Heart left ventricle (tissue), 13 donors: ENCODE data around the gene CPT1B.
"Not testable (repeated sequence)": the region's sequence is repeated elsewhere in the genome, so short reads cannot be mapped to it uniquely, and the experiment has no call there.

ENCODE experiments used
- POLR2A ChIP-seq, 2 donors: fragments of 450-650 bp; IDR thresholded peaks; one replicate each; pipeline ENCODE4 v1.6.1; 2017; ENCODE audit warnings: antibody characterized with exemption in 2 of 2, mild to moderate bottlenecking in 2 of 2, moderate library complexity in 2 of 2
- TF ChIP-seq, protein P1 (sequence below), 12 donors: fragments of 200-600 bp; sonication (generic) in 4 of 12; IDR thresholded peaks; one replicate each; pipeline versions ENCODE4 v1.5.0 to v1.8.0; 2018 to 2022; ENCODE audit warnings: antibody characterized with exemption in 12 of 12, mild to moderate bottlenecking in 5 of 12
- donor health status: ischemic (EF 13 %, LVEDD 7.1; RV severe dilation, severe dysfunction).
- donor health status: DM: no; HTN: yes; CAD: no.
- donor health status: DM: no; HTN: no; CAD: no.
- donor health status: ischemic (EF 25% LVEDD 6.9; RV normal size, moderate dysfunction).
- donor health status: ischemic (EF 25% LVEDD 5.7; RV mildly dilated, moderate dysfunction).
- donor health status: ischemic (EF 35%, LVEDD 5.7; RV mildly dilated, moderate dysfunction).
- donor health status: nonischemic (EF 11% LVEDD 7.7; RV severe dilation, severe dysfunction).
- donor health status: DM: yes; HTN: yes; CAD: no.
- donor health status: PGD.
- donor health status: ischemic (EF 29% LVEDD 5.4; RV normal size, mild dysfunction).
- donor health status: nonischemic (EF 23%, LVEDD 6.1; RV moderate dilation, normal function).

DNA sequence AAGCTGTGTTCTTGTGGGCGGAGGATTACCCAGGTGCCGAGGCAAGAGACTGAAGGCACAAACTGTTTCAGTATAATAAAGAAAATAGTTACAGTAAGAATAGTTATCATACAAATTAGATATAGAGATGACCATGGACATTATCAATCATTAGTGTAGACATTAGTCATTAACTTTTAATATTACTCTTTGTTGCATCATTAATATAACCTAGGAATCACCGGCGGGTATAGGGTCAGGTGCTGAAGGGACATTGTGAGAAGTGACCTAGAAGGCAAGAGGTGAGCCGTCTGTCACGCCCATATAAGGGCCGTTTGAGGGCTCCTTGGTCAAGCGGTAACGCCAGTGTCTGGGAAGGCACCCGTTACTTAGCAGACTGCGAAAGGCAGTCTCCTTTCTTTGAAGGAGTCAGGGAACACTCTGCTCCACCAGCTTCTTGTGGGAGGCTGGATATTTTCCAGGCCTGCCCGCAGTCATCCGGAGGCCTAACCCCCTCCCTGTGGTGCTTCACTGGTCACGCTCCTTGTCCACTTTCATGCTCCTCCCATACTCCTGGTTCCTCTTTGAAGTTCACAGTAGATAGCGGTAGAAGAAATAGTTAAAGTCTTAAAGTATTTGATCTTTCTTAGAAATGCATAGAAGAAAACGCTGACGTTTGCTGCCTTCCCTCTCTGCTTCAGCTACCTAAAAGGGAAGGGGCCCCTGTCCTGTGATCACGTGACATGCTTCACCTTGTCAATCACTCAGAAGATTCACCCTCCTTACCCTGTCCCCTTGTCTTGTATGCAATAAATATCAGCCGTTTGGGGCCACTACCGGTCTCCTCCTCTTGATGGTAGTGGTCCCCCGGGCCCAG lies 44.1 kb downstream of the CPT1B start:
- TF ChIP-seq, protein P1, sequence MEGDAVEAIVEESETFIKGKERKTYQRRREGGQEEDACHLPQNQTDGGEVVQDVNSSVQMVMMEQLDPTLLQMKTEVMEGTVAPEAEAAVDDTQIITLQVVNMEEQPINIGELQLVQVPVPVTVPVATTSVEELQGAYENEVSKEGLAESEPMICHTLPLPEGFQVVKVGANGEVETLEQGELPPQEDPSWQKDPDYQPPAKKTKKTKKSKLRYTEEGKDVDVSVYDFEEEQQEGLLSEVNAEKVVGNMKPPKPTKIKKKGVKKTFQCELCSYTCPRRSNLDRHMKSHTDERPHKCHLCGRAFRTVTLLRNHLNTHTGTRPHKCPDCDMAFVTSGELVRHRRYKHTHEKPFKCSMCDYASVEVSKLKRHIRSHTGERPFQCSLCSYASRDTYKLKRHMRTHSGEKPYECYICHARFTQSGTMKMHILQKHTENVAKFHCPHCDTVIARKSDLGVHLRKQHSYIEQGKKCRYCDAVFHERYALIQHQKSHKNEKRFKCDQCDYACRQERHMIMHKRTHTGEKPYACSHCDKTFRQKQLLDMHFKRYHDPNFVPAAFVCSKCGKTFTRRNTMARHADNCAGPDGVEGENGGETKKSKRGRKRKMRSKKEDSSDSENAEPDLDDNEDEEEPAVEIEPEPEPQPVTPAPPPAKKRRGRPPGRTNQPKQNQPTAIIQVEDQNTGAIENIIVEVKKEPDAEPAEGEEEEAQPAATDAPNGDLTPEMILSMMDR (IDR thresholded peaks at IDR 0.05) = not testable (repeated sequence)
- peak in 1 of 2 donors; percentile 23 for TF ChIP-seq POLR2A (IDR thresholded peaks at IDR 0.05)
